ENCODE results near the gene PLD5.
"Not testable (repeated sequence)": the region's sequence is repeated elsewhere in the genome, so short reads cannot be mapped to it uniquely, and the experiment has no call there.

Gene PLD5

DNA sequence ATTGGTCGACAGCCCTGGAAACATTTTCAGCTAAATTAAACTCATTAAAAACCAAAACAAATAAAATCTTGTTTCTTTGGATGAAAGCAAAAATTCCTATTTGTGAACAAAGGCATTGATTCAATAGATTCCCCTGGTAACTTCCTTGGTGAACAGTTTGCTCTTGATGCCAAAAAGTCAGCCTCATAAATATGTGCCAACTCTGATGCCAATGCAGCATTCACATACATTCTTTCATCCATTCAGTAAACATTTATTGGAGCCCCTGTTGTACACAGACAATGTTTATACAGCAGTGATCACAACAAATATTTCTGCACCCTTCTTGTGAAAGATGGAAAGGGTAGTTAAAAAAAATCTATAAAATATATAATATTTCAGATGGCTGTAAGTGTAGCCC lies 107.8 kb downstream of the PLD5 start:
- no peaks in the 10 kb centered on the region for H3K36me3 ChIP-seq (ENCODE audit: control insufficient read depth, insufficient read depth, low read length, severe bottlenecking)
- no peak overlapping the region for H3K9ac ChIP-seq (ENCODE audit: low read length)
- no peak overlapping the region for H3K4me3 ChIP-seq (ENCODE audit: low read length)
- H3K4me1 ChIP-seq (ENCODE audit: control insufficient read depth, insufficient read depth, low read length), result no peaks in the 10 kb centered on the region
- H3K27me3 ChIP-seq (replicated peaks; ENCODE audit: control insufficient read depth, insufficient read depth, low read length), result no peaks in the 10 kb centered on the region
- no peaks in the 10 kb centered on the region for H3K9me3 ChIP-seq (ENCODE audit: control insufficient read depth, low read length)
- no peak for DNase-seq (ENCODE audit: low read depth)

DNA sequence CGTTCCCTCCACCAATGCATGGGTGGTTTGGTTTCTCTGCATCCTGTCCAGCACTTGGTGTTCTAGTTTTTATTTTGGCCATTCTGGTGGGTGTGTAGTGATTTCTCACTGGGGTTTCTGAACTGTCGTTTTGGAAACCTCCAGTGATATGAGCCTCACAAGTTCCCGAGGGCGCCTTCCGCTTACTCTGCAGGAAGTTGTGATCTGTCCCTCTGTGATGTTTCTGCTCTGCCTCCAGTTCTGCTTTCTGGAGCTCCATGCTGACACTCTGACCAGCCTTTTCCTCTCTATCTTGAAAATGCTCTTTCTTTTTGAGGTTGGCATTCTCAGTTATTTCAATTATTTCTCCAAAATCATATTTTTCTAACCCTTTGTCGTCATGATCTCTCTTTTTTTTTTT lies 111.6 kb downstream of the PLD5 start:
- H3K27me3 ChIP-seq (replicated peaks; ENCODE audit: control insufficient read depth, insufficient read depth, low read length), result no peaks in the 10 kb centered on the region
- no peaks in the 10 kb centered on the region for H3K36me3 ChIP-seq (ENCODE audit: control insufficient read depth, insufficient read depth, low read length, severe bottlenecking)
- H3K4me1 ChIP-seq (ENCODE audit: control insufficient read depth, insufficient read depth, low read length), result no peaks in the 10 kb centered on the region
- DNase-seq (ENCODE audit: low read depth), result no peak
- H3K9ac ChIP-seq (ENCODE audit: low read length), result no peak overlapping the region
- H3K4me3 ChIP-seq (ENCODE audit: low read length), result no peak overlapping the region
- no peaks in the 10 kb centered on the region for H3K9me3 ChIP-seq (ENCODE audit: control insufficient read depth, low read length)

DNA sequence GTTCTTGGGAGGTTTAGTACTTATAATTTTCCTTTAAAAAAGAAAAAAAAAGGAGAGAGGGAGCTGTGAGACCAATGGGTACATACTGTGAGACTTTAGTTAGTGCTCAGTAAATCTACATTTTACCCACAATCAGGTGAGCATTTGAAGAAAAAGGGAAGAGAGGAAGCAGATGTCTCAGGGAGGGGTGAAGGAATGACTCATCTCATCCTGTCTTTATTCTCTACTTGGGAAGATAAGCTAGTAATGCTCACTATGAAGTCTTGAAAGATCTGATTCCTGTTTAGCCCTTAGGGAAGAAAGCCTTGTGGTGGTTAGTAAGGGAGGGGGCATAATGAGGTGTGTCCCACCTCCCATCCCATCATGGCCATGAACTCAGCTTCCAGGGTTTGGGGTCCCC lies 112.6 kb downstream of the PLD5 start:
- Histone ChIP-seq H3K4me3 (ENCODE audit: low read length) (no peak overlapping the region), H3K27me3 (replicated peaks; ENCODE audit: control insufficient read depth, insufficient read depth, low read length) (no peaks in the 10 kb centered on the region), H3K9me3 (ENCODE audit: control insufficient read depth, low read length) (no peaks in the 10 kb centered on the region), H3K9ac (ENCODE audit: low read length) (no peak overlapping the region), H3K4me1 (ENCODE audit: control insufficient read depth, insufficient read depth, low read length) (no peaks in the 10 kb centered on the region), H3K36me3 (ENCODE audit: control insufficient read depth, insufficient read depth, low read length, severe bottlenecking) (no peaks in the 10 kb centered on the region)
- no peak for DNase-seq (ENCODE audit: low read depth)

DNA sequence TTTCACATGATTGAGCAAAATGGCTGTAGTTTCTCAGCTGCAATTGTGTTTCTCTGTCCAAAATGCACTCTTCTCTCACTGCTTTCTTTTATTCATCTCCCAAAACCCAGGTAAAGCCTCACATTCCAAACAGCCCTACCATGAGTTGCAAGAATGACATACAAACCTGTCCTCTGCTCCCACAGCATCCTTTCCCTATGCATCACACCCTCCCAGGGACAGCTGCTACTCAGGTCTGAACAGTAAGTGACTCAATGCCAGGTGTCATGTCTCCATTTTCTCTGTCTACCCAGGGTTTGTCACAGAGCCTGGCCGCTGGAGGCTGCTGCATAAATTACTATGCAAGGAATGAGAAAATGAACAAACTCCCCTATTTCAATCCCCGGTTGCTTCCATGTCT lies 118.5 kb downstream of the PLD5 start:
- Histone ChIP-seq H3K4me1 (ENCODE audit: control insufficient read depth, insufficient read depth, low read length) (no peaks in the 10 kb centered on the region), H3K9ac (ENCODE audit: low read length) (no peak overlapping the region), H3K9me3 (ENCODE audit: control insufficient read depth, low read length) (no peaks in the 10 kb centered on the region), H3K4me3 (ENCODE audit: low read length) (no peak overlapping the region), H3K36me3 (ENCODE audit: control insufficient read depth, insufficient read depth, low read length, severe bottlenecking) (no peaks in the 10 kb centered on the region), H3K27me3 (replicated peaks; ENCODE audit: control insufficient read depth, insufficient read depth, low read length) (no peaks in the 10 kb centered on the region)
- no peak for DNase-seq (ENCODE audit: low read depth)

DNA sequence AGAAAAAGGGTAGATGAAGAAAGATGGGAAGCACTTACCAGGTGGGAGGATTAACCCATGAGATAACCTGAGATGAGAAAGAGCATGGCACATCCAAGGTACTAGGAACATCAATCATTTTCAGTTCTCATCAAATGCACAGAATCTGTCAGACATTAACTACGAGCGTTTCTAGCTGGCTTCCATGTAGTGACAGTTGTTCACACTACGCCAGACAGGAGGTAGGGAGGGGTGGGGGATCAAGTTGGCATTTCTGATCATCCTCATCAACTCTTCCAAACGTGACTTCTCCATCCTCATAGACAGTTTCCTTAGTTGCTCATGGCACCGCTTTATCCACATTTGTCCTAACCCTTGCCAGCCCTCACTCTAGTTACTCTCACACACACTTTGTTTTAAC lies 120.2 kb downstream of the PLD5 start:
- Histone ChIP-seq H3K9me3 (ENCODE audit: control insufficient read depth, low read length) (no peaks in the 10 kb centered on the region), H3K9ac (ENCODE audit: low read length) (no peak overlapping the region), H3K4me1 (ENCODE audit: control insufficient read depth, insufficient read depth, low read length) (no peaks in the 10 kb centered on the region), H3K4me3 (ENCODE audit: low read length) (no peak overlapping the region), H3K27me3 (replicated peaks; ENCODE audit: control insufficient read depth, insufficient read depth, low read length) (no peaks in the 10 kb centered on the region), H3K36me3 (ENCODE audit: control insufficient read depth, insufficient read depth, low read length, severe bottlenecking) (no peaks in the 10 kb centered on the region)
- no peak for DNase-seq (ENCODE audit: low read depth)

DNA sequence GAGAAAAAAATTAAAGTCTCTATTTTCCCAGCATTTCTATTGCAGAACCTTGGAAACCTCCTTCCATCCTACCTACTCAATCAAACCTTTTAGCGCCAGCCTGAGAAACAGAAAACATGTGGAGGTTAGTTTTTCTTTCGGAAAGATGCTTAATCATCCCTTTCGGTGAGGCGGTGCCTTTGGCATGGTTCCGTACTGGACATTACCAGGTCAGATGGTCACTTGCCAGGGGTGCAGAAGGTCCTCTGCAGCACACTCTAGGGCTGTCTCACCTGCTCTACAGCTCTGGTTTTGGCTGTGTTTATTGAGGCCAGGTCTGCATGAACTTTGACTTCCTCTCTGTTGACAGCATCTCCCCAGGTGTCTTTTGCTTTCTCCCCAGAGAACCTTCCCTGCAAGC lies 121.5 kb downstream of the PLD5 start:
- Histone ChIP-seq H3K4me1 (ENCODE audit: control insufficient read depth, insufficient read depth, low read length) (no peaks in the 10 kb centered on the region), H3K36me3 (ENCODE audit: control insufficient read depth, insufficient read depth, low read length, severe bottlenecking) (no peaks in the 10 kb centered on the region), H3K9me3 (ENCODE audit: control insufficient read depth, low read length) (no peaks in the 10 kb centered on the region), H3K4me3 (ENCODE audit: low read length) (no peak overlapping the region), H3K27me3 (replicated peaks; ENCODE audit: control insufficient read depth, insufficient read depth, low read length) (no peaks in the 10 kb centered on the region), H3K9ac (ENCODE audit: low read length) (no peak overlapping the region)
- no peak for DNase-seq (ENCODE audit: low read depth)

DNA sequence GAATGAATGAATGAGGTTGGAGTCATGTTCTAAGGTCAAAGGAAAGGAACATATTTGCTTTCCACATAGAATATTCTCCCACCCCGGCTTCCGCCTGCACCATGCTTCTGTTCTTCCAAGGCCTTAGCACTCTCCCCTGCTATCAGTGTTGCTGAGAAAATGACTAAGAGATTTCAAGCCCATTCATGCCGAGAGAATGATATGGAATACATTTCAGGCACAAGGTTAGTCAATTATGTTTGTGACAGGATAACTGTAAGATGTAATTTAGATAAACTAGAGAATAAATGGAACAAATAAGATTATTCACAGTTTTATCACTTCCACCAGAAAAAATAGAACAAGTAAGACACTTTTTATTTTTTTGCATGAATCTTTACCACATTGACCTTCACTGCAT lies 122.6 kb downstream of the PLD5 start:
- no peaks in the 10 kb centered on the region for H3K9me3 ChIP-seq (ENCODE audit: control insufficient read depth, low read length)
- H3K4me3 ChIP-seq (ENCODE audit: low read length), result no peak overlapping the region
- no peak overlapping the region for H3K9ac ChIP-seq (ENCODE audit: low read length)
- no peaks in the 10 kb centered on the region for H3K4me1 ChIP-seq (ENCODE audit: control insufficient read depth, insufficient read depth, low read length)
- no peaks in the 10 kb centered on the region for H3K36me3 ChIP-seq (ENCODE audit: control insufficient read depth, insufficient read depth, low read length, severe bottlenecking)
- no peak for DNase-seq (ENCODE audit: low read depth)
- no peaks in the 10 kb centered on the region for H3K27me3 ChIP-seq (replicated peaks; ENCODE audit: control insufficient read depth, insufficient read depth, low read length)

DNA sequence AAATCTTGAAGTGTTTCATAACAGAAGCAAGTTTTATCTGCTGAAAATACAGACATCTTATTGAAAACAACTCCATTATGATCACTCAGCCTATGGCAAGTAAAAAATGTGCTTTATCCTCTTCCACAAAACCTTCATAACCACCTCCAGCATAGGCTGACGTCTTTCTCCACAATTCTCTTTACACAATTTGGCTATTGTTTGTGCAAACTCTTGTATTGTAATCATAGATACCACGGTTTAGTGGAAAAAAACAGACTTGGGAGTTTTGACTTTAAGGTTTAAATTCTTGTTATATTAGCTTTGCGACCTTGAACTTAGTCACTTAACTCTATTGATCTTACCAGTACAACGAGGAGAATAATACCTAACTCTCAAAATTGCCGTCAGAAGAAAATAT lies 126.1 kb downstream of the PLD5 start:
- no peak overlapping the region for H3K4me3 ChIP-seq (ENCODE audit: low read length)
- H3K9me3 ChIP-seq (ENCODE audit: control insufficient read depth, low read length), result no peaks in the 10 kb centered on the region
- no peaks in the 10 kb centered on the region for H3K27me3 ChIP-seq (replicated peaks; ENCODE audit: control insufficient read depth, insufficient read depth, low read length)
- no peaks in the 10 kb centered on the region for H3K4me1 ChIP-seq (ENCODE audit: control insufficient read depth, insufficient read depth, low read length)
- H3K36me3 ChIP-seq (ENCODE audit: control insufficient read depth, insufficient read depth, low read length, severe bottlenecking), result no peaks in the 10 kb centered on the region
- no peak overlapping the region for H3K9ac ChIP-seq (ENCODE audit: low read length)
- no peak for DNase-seq (ENCODE audit: low read depth)

DNA sequence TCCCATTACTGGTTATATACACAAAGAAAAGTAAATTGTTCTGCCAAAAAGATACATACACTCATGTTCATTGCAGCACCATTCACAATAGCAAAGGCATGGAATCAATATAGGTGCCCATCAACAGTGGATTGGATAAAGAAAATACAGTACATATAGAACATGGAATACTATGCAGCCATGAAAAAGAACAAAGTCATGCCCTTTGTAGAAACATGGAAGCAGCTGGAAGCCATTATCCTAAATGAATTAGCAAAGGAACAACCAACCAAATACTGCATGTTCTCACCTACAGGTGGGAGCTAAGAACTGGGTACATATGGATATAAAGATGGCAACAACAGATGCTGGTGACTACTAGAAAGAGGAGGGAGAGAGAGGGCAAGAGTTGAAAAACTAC lies 132.6 kb downstream of the PLD5 start:
- Histone ChIP-seq H3K9me3 (ENCODE audit: control insufficient read depth, low read length) (no peaks in the 10 kb centered on the region), H3K9ac (ENCODE audit: low read length) (no peak overlapping the region), H3K4me1 (ENCODE audit: control insufficient read depth, insufficient read depth, low read length) (no peaks in the 10 kb centered on the region), H3K36me3 (ENCODE audit: control insufficient read depth, insufficient read depth, low read length, severe bottlenecking) (no peaks in the 10 kb centered on the region), H3K27me3 (replicated peaks; ENCODE audit: control insufficient read depth, insufficient read depth, low read length) (no peaks in the 10 kb centered on the region), H3K4me3 (ENCODE audit: low read length) (no peak overlapping the region)
- no peak for DNase-seq (ENCODE audit: low read depth)

DNA sequence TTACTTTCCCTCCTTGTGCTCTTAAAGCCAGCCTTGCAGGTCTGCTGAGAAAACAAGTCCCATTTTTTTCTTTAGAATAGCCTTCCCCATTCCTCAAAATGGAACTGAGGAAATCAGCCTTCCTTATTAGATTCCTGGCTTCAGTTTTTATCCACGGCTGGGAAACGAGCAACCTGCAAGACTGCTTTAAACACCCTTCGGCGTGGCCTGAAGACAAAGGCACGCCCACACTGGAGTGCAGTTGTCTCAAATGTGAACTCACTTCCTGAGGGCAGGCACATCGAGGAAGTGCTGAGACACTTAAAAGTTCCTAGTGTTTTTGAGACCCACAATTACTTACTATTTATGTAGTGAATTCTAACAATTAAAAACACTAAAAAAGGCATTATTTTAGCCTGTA lies 148.4 kb downstream of the PLD5 start:
- not testable (repeated sequence) for H3K36me3 ChIP-seq (ENCODE audit: control insufficient read depth, insufficient read depth, low read length, severe bottlenecking); H3K4me3 ChIP-seq (ENCODE audit: low read length); DNase-seq (ENCODE audit: low read depth); H3K9me3 ChIP-seq (ENCODE audit: control insufficient read depth, low read length); H3K9ac ChIP-seq (ENCODE audit: low read length); H3K4me1 ChIP-seq (ENCODE audit: control insufficient read depth, insufficient read depth, low read length); H3K27me3 ChIP-seq (replicated peaks; ENCODE audit: control insufficient read depth, insufficient read depth, low read length)

DNA sequence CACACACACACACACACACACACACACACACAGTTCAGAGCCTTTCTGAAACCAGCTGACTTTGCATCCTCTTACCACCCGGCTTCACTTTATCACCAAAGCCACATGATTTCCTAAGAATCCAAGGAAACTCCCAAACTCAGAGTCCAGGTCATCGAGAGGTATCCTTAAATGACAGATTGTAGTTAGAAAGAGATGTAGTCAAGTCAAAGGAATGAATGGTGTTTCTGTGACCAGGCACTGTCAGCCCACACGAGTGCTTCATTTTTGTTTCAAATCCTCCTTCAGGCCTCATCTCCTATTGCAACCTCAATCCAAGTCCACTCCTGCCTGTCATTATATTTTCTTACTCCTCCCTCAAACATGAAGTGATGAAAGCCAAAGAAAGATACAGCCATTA lies 174.1 kb downstream of the PLD5 start:
- not testable (repeated sequence) for H3K4me3 ChIP-seq (ENCODE audit: low read length); DNase-seq (ENCODE audit: low read depth); H3K4me1 ChIP-seq (ENCODE audit: control insufficient read depth, insufficient read depth, low read length); H3K27me3 ChIP-seq (replicated peaks; ENCODE audit: control insufficient read depth, insufficient read depth, low read length); H3K9ac ChIP-seq (ENCODE audit: low read length); H3K36me3 ChIP-seq (ENCODE audit: control insufficient read depth, insufficient read depth, low read length, severe bottlenecking); H3K9me3 ChIP-seq (ENCODE audit: control insufficient read depth, low read length)

DNA sequence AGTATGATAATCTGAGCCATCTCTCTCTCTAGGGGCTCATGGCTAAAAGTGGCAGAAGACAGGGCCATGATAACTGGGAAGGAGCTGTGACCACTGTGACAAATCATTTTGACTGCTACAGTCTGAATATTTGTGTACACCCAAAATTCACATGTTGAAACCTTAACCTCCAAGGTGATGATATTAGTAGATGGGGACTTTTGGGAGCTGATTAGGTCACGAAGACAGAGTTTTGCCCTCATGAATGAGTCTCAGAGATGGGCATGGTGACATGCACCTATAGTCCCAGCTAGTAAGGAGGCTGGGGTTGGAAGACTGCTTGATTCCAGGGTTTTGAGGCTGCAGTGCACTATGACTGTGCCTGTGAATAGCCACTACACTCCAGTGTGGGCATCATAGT lies 174.9 kb downstream of the PLD5 start:
- Histone ChIP-seq H3K4me1 (ENCODE audit: control insufficient read depth, insufficient read depth, low read length) (no peaks in the 10 kb centered on the region), H3K9me3 (ENCODE audit: control insufficient read depth, low read length) (no peaks in the 10 kb centered on the region), H3K27me3 (replicated peaks; ENCODE audit: control insufficient read depth, insufficient read depth, low read length) (no peaks in the 10 kb centered on the region), H3K36me3 (ENCODE audit: control insufficient read depth, insufficient read depth, low read length, severe bottlenecking) (no peaks in the 10 kb centered on the region), H3K4me3 (ENCODE audit: low read length) (no peak overlapping the region), H3K9ac (ENCODE audit: low read length) (no peak overlapping the region)
- DNase-seq (ENCODE audit: low read depth), result no peak

All from adipocyte (in vitro differentiated cells).